ENCODE measurements around the gene OTOP3. TPM values are rescaled to one million over a fixed set of nuclear protein-coding genes. Genes with fewer than 3 reads are reported as not detected.

OTOP3 gene
- polyA plus RNA-seq, 3 donors, result not detected

- H3K4me1 Mint-ChIP-seq, result peaks cover 18% of the 10 kb centered on the region
- no peak overlapping the region for H3K4me3 Mint-ChIP-seq
- H3K27me3 Mint-ChIP-seq (ENCODE audit: low read depth in 3 of 3), result peaks cover 4 to 10% (median 4%) of the 10 kb centered on the region in 3 donors
- TF ChIP-seq CTCF (IDR thresholded peaks at IDR 0.05), result no peak
- no peaks in the 10 kb centered on the region for H3K79me2 ChIP-seq (ENCODE audit: insufficient read depth, low read length)
- DNase-seq, result no peak
- H2AFZ ChIP-seq (ENCODE audit: insufficient read depth, low read depth, low read length, poor library complexity, severe bottlenecking), result no peak overlapping the region
- no peaks in the 10 kb centered on the region for H4K20me1 ChIP-seq (ENCODE audit: insufficient read depth, low read length)
- H3K4me1 ChIP-seq (ENCODE audit: control insufficient read depth in 1 of 2, insufficient read depth in 2 of 2, low read length in 2 of 2), result no peaks in the 10 kb centered on the region
- H3K27me3 ChIP-seq (ENCODE audit: control insufficient read depth in 2 of 2, insufficient read depth in 2 of 2, low read length in 2 of 2), result no peaks in the 10 kb centered on the region
- no peak overlapping the region for H3K4me3 ChIP-seq (replicated peaks in 1 of 3; ENCODE audit: low read depth in 2 of 3, low read length in 3 of 3)
- 100% methylated on average over 3 of the region's 5 CpGs for WGBS (ENCODE audit: insufficient coverage)
- H3K9ac ChIP-seq (ENCODE audit: insufficient read depth, low read length, poor library complexity, severe bottlenecking), result no peak overlapping the region
- intact Hi-C loops (cut with micrococcal nuclease), result no loop called here
- H3K36me3 ChIP-seq (replicated peaks in 1 of 2; ENCODE audit: control insufficient read depth in 1 of 2, insufficient read depth in 2 of 2, low read length in 2 of 2), result no peaks in the 10 kb centered on the region
- no peaks in the 10 kb centered on the region for H3K9me3 ChIP-seq (replicated peaks in 1 of 2; ENCODE audit: control insufficient read depth in 1 of 2, insufficient read depth in 1 of 2, low read length in 2 of 2)
- H3K27ac ChIP-seq (ENCODE audit: low read depth in 1 of 2, low read length in 2 of 2), result no peak overlapping the region
- H3K9me3 Mint-ChIP-seq, result peaks cover 0 to 2% (median 0%) of the 10 kb centered on the region in 7 donors
- no peaks in the 10 kb centered on the region for H3K36me3 Mint-ChIP-seq
- H3K4me2 ChIP-seq (replicated peaks; ENCODE audit: extremely low read depth, low read length, poor library complexity, severe bottlenecking), result no peak overlapping the region
- no peak overlapping the region for H3K27ac Mint-ChIP-seq
Measured at GRCh38 chr17:74995847-74996246, 60.1 kb downstream of the OTOP3 start.

DNA sequence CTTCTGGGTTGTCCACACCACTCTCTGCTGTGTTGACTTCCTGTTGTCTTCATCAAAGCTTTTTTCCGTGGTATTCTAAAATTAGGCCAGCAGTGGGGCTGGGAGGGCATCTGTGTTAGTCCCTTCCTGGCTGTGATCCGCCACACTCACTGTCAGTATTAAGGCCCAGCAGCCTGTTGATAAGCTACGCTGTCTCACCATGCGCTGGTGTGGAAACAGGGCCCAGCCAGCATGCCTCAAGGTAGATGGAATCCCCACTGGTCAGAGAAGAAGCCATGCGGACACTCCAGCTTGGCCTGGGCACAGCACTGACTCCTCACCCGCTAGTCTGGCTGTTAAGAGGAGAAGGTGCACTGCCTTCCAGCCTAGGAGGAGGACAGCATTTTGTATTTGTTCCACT lies 63.1 kb downstream of the OTOP3 start:
- WGBS (ENCODE audit: insufficient coverage), result 74% methylated on average over 6 of the region's 6 CpGs
- DNase-seq, result no peak
- Histone ChIP-seq H3K9ac (ENCODE audit: insufficient read depth, low read length, poor library complexity, severe bottlenecking) (no peak overlapping the region), H3K36me3 (replicated peaks in 1 of 2; ENCODE audit: control insufficient read depth in 1 of 2, insufficient read depth in 2 of 2, low read length in 2 of 2) (no peaks in the 10 kb centered on the region), H3K27me3 (ENCODE audit: control insufficient read depth in 2 of 2, insufficient read depth in 2 of 2, low read length in 2 of 2) (no peaks in the 10 kb centered on the region), H3K4me2 (replicated peaks; ENCODE audit: extremely low read depth, low read length, poor library complexity, severe bottlenecking) (no peak overlapping the region), H3K79me2 (ENCODE audit: insufficient read depth, low read length) (no peaks in the 10 kb centered on the region), H3K9me3 (replicated peaks in 1 of 2; ENCODE audit: control insufficient read depth in 1 of 2, insufficient read depth in 1 of 2, low read length in 2 of 2) (no peaks in the 10 kb centered on the region), H3K4me1 (ENCODE audit: control insufficient read depth in 1 of 2, insufficient read depth in 2 of 2, low read length in 2 of 2) (no peaks in the 10 kb centered on the region), H4K20me1 (ENCODE audit: insufficient read depth, low read length) (no peaks in the 10 kb centered on the region), H3K27ac (ENCODE audit: low read depth in 1 of 2, low read length in 2 of 2) (no peak overlapping the region), H2AFZ (ENCODE audit: insufficient read depth, low read depth, low read length, poor library complexity, severe bottlenecking) (no peak overlapping the region), H3K4me3 (replicated peaks in 1 of 3; ENCODE audit: low read depth in 2 of 3, low read length in 3 of 3) (no peak overlapping the region)
- no peaks in the 10 kb centered on the region for H3K36me3 Mint-ChIP-seq
- peaks cover 2 to 3% (median 2%) of the 10 kb centered on the region in 3 donors for H3K27me3 Mint-ChIP-seq (ENCODE audit: low read depth in 3 of 3)
- TF ChIP-seq CTCF (IDR thresholded peaks at IDR 0.05), result no peak
- peaks cover 15% of the 10 kb centered on the region for H3K4me1 Mint-ChIP-seq
- no peak overlapping the region for H3K27ac Mint-ChIP-seq
- H3K4me3 Mint-ChIP-seq, result no peak overlapping the region
- peaks cover 0 to 2% (median 0%) of the 10 kb centered on the region in 7 donors for H3K9me3 Mint-ChIP-seq
- intact Hi-C loops (cut with micrococcal nuclease), result no loop called here

Data from CD14-positive monocyte (primary cell).